Measurements from ENCODE around the gene SAMD1.

GRCh38 chr19:14073925-14074838 is 16.4 kb downstream of the SAMD1 start:
- TF ChIP-seq POLR2A (IDR thresholded peaks at IDR 0.05): no peak
- TF ChIP-seq CTCF (IDR thresholded peaks at IDR 0.05): no peak
- no peak for TF ChIP-seq POLR2AphosphoS5 (IDR thresholded peaks at IDR 0.05)

All from breast epithelium (tissue), 3 donors.